HepG2 (cell line): ENCODE data around the gene PROK2. TPM values are rescaled to one million over a fixed set of nuclear protein-coding genes. Genes with fewer than 3 reads are reported as not detected.

Experiments used
- ATAC-seq: fragments of 200-7000 bp; cut with Tn5 transposase; 3 replicates; pipeline ENCODE4 v1.9.1; 2020; ENCODE audit warnings: mild to moderate bottlenecking, moderate library complexity
- BruUV-seq: library from RNA; stranded (reverse); fragments of 400-500 nt; replicated peaks from 2 replicates; lab custom pipeline; 2021; lab: Mats Ljungman, UMichigan
- CTCF ChIA-PET: fragments of 300-600 bp; formaldehyde crosslinking; extraction: SDS; loops from one replicate; lab custom pipeline; 2021; ENCODE audit warnings: low total read pairs, inconsistent platforms, low intra/inter-chr PET ratio; lab: Yijun Ruan, JAX
- POLR2A ChIA-PET: fragments of 350-600 bp; sonication (Branson Sonifier 250); formaldehyde crosslinking; loops from one replicate; lab custom pipeline; 2020; ENCODE audit warnings: antibody characterized with exemption, inconsistent platforms; lab: Yijun Ruan, JAX
- DNase-seq: peaks from one replicate; pipeline ENCODE4 v3.0.0-alpha.2; 2015; ENCODE audit warnings: low spot score
- FAIRE-seq: peaks from 3 replicates; lab custom pipeline; 2011; peaks lifted over from hg19 to GRCh38; lab: Jason Lieb, UNC
- H2AFZ ChIP-seq: one replicate; pipeline ENCODE4 v1.6.1; 2011; ENCODE audit warnings: low read length, inconsistent platforms
- H3K27ac ChIP-seq: fragments of 300-600 bp; 3 replicates; pipeline ENCODE4 v1.8.0; 2011; ENCODE audit warnings: mixed run types, mild to moderate bottlenecking, mixed read lengths, low read length, inconsistent platforms; ENCODE audit not compliant: insufficient read depth; ENCODE audit errors: extremely low read length
- H3K27me3 ChIP-seq, 2 experiments: fragments of 200-600 bp in 1 of 2; 2 replicates in 1 of 2; 3 replicates in 1 of 2; pipeline versions ENCODE4 v1.6.0 to v1.8.0; 2011; ENCODE audit warnings: low read length in 2 of 2, mild to moderate bottlenecking in 2 of 2, moderate library complexity in 2 of 2, inconsistent platforms in 1 of 2; ENCODE audit not compliant: insufficient read depth in 2 of 2, control insufficient read depth in 1 of 2
- H3K36me3 ChIP-seq, 2 experiments: fragments of 200-600 bp in 1 of 2; replicated peaks in 1 of 2; 2 replicates in 1 of 2; 3 replicates in 1 of 2; pipeline versions ENCODE4 v1.5.1 to v1.8.0; 2011; ENCODE audit warnings: low read length in 2 of 2, inconsistent platforms in 1 of 2; ENCODE audit not compliant: insufficient read depth in 2 of 2, control insufficient read depth in 1 of 2
- H3K4me1 ChIP-seq: 2 replicates; pipeline ENCODE4 v1.5.1; 2012; ENCODE audit warnings: low read length, inconsistent platforms; ENCODE audit not compliant: insufficient read depth
- H3K4me2 ChIP-seq: 2 replicates; pipeline ENCODE4 v1.6.0; 2011; ENCODE audit warnings: low read depth, low read length, inconsistent platforms
- H3K4me3 ChIP-seq, 3 experiments: fragments of 200-600 bp in 1 of 3; sonication (generic), shearing (Covaris generic) in 1 of 3; replicated peaks in 1 of 3; 2 replicates each; pipeline ENCODE4 v1.5.1; 2011 to 2016; ENCODE audit warnings: low read length in 3 of 3, inconsistent platforms in 2 of 3, low read depth in 2 of 3, mild to moderate bottlenecking in 2 of 3, control low read depth in 1 of 3, mixed read lengths in 1 of 3; ENCODE audit not compliant: insufficient read depth in 1 of 3
- H3K79me2 ChIP-seq: one replicate; pipeline ENCODE4 v1.6.1; 2011; ENCODE audit warnings: low read length, inconsistent platforms; ENCODE audit not compliant: insufficient read depth
- H3K9ac ChIP-seq: 2 replicates; pipeline ENCODE4 v1.6.0; 2011; ENCODE audit warnings: mild to moderate bottlenecking, low read depth, low read length, inconsistent platforms; ENCODE audit not compliant: insufficient read depth
- H3K9me3 ChIP-seq: 2 replicates; pipeline ENCODE4 v1.5.1; 2012; ENCODE audit warnings: mild to moderate bottlenecking, low read length
- H4K20me1 ChIP-seq: 2 replicates; pipeline ENCODE4 v1.6.0; 2011; ENCODE audit warnings: inconsistent platforms, mild to moderate bottlenecking, low read length, moderate library complexity; ENCODE audit not compliant: insufficient read depth
- MAFF ChIP-seq: IDR thresholded peaks from 2 replicates; pipeline ENCODE4 v1.6.1; 2011; ENCODE audit warnings: low read depth, low read length, improper control_type of control experiment
- MAFK ChIP-seq, 2 experiments: IDR thresholded peaks in 1 of 2; conservative IDR thresholded peaks in 1 of 2; 2 replicates each; pipeline ENCODE4 v1.6.1; 2011; ENCODE audit warnings: improper control_type of control experiment in 2 of 2, low read length in 2 of 2
- NFKBIZ ChIP-seq: IDR thresholded peaks from 2 replicates; pipeline ENCODE4 v1.6.1; 2018; ENCODE audit warnings: missing genetic modification reagents, missing compliant biosample characterization
- SRF ChIP-seq: IDR thresholded peaks from 2 replicates; pipeline ENCODE4 v1.6.1; 2011; ENCODE audit warnings: mild to moderate bottlenecking, low read depth, low read length, moderate library complexity
- U2AF1 ChIP-seq: fragments of 200-400 bp; formaldehyde crosslinking; optimal IDR thresholded peaks from 2 replicates; pipeline ENCODE3; 2017; ENCODE audit warnings: mild to moderate bottlenecking, low read depth, low read length
- ZNF737 ChIP-seq: sonication (generic); formaldehyde crosslinking; IDR thresholded peaks from 2 replicates; pipeline ENCODE4 v1.5.0; 2020; ENCODE audit warnings: missing genetic modification reagents, mild to moderate bottlenecking, borderline replicate concordance
- ZNF776 ChIP-seq: sonication (generic); formaldehyde crosslinking; IDR thresholded peaks from 2 replicates; pipeline ENCODE4 v1.4.0; 2020; ENCODE audit warnings: mild to moderate bottlenecking, missing genetic modification reagents
- WGBS: methylation state at CpG from one replicate; pipeline ENCODE4 v1.1.6; 2017; ENCODE audit warnings: low lambda C conversion rate; 5-methylcytosine and 5-hydroxymethylcytosine counted together
- in situ Hi-C: cut with HindIII; loops from 2 replicates; pipeline ENCODE4 v1.10.0; 2017; ENCODE audit warnings: low pct_unique_long_range_greater_than_20kb; ENCODE audit not compliant: extremely low pct_ligation_motif_present
- intact Hi-C: fragments of 100-400 bp; cut with micrococcal nuclease; formaldehyde crosslinking; loops from one replicate; pipeline ENCODE4 v1.10.0; 2022; ENCODE audit not compliant: unreplicated experiment
- polyA plus RNA-seq, 8 experiments: library from polyadenylated mRNA; depleted of rRNA in 3 of 8; stranded (reverse) in 7 of 8; unstranded in 1 of 8; fragments of >200 nt; fragmentation: Illumina TruSeq in 4 of 8; extraction: Trizol in 4 of 8; gene quantifications; 2 replicates each; pipeline versions ENCODE4 v1.2.1 to v1.2.3, GENCODE V29; 2011 to 2016; ENCODE audit warnings: low read depth in 4 of 8, missing spikeins in 1 of 8, mixed read lengths in 1 of 8; ENCODE audit not compliant: insufficient read depth in 1 of 8
- total RNA-seq, 5 experiments: library from RNA; depleted of rRNA; stranded (reverse); fragments of >200 nt; fragmentation: Illumina TruSeq; extraction: Trizol; gene quantifications; 2 replicates each; pipeline ENCODE4 v1.2.3, GENCODE V29; 2016; ENCODE audit warnings: low read depth in 1 of 5
- TF ChIP-seq, protein P1 (sequence below): IDR thresholded peaks from 2 replicates; pipeline ENCODE4 v1.6.1; 2016; ENCODE audit warnings: low read depth
- TF ChIP-seq, protein P2 (sequence below): sonication (generic); formaldehyde crosslinking; IDR thresholded peaks from 2 replicates; pipeline ENCODE4 v1.4.0; 2020; ENCODE audit warnings: missing genetic modification reagents

The PROK2 gene
- total and polyA plus RNA-seq, 2 of the 13 experiments (the other 11 are each of a cell fraction or from before 2014, with no cell fraction given): not detected

DNA sequence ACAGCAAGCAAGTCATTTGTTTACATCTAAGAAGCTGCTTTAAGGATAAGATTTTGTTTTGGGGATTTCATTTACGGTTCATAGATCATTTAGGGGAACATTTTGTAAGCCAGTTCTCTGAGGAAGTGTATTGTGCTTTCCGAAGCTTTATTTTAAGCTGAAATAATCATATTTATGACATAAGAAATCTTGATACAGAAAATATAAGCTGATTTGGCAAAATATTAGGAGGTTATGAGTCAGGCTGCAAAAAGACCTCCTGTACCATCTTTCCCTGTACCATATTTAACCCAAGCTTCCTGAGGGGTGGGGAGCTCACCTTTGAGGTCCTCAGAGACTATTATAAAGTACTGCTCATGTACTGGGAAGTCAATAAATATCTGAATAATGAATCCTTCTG, 51.6 kb downstream of the PROK2 start:
- intact Hi-C loops (no loop called here), in situ Hi-C loops (no loop called here)
- Histone ChIP-seq H3K9me3 (no peaks in the 10 kb centered on the region), H3K27ac (no peak overlapping the region), H3K4me2 (no peak overlapping the region), H3K4me1 (no peaks in the 10 kb centered on the region), H3K36me3 (no peaks in the 10 kb centered on the region), H3K27me3 (peaks cover 0 to 9% of the 10 kb centered on the region in 2 experiments; a peak in 2 of 5 replicates), H3K79me2 (no peaks in the 10 kb centered on the region), H3K9ac (no peak overlapping the region), H4K20me1 (no peaks in the 10 kb centered on the region), H3K4me3 (no peak overlapping the region), H2AFZ (no peak overlapping the region)
- ChIA-PET POLR2A (no interaction called here), CTCF (no interaction called here)
- ATAC-seq (no peak), DNase-seq (no peak), FAIRE-seq (no peak)
- TF ChIP-seq MAFF: peak; percentile 64; the same call in 1 of the 2 replicates
- TF ChIP-seq ZNF776 (CRISPR knock-in tag): no peak
- no peak for TF ChIP-seq SRF
- TF ChIP-seq NFKBIZ (CRISPR knock-in tag): no peak
- TF ChIP-seq, protein P1, sequence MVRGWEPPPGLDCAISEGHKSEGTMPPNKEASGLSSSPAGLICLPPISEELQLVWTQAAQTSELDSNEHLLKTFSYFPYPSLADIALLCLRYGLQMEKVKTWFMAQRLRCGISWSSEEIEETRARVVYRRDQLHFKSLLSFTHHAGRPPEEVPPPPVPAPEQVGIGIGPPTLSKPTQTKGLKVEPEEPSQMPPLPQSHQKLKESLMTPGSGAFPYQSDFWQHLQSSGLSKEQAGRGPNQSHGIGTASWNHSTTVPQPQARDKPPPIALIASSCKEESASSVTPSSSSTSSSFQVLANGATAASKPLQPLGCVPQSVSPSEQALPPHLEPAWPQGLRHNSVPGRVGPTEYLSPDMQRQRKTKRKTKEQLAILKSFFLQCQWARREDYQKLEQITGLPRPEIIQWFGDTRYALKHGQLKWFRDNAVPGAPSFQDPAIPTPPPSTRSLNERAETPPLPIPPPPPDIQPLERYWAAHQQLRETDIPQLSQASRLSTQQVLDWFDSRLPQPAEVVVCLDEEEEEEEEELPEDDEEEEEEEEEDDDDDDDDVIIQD (CRISPR knock-in tag): no peak
- TF ChIP-seq ZNF737: no peak
- TF ChIP-seq, protein P2, sequence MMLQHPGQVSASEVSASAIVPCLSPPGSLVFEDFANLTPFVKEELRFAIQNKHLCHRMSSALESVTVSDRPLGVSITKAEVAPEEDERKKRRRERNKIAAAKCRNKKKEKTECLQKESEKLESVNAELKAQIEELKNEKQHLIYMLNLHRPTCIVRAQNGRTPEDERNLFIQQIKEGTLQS (CRISPR knock-in tag): no peak
- TF ChIP-seq MAFK (conservative IDR thresholded peaks at IDR 0.05 in 1 of 2, IDR thresholded peaks at IDR 0.05 in 1 of 2; ENCODE audit: low read length in 2 of 2): peak; percentile 25 to 68; a peak in 3 of 4 replicates
- TF ChIP-seq U2AF1: no peak
- no TSS peak for BruUV-seq
- 2% methylated on average over 2 of the region's 2 CpGs for WGBS
